Measurements from ENCODE around the gene SRBD1.

SRBD1 gene, protein sequence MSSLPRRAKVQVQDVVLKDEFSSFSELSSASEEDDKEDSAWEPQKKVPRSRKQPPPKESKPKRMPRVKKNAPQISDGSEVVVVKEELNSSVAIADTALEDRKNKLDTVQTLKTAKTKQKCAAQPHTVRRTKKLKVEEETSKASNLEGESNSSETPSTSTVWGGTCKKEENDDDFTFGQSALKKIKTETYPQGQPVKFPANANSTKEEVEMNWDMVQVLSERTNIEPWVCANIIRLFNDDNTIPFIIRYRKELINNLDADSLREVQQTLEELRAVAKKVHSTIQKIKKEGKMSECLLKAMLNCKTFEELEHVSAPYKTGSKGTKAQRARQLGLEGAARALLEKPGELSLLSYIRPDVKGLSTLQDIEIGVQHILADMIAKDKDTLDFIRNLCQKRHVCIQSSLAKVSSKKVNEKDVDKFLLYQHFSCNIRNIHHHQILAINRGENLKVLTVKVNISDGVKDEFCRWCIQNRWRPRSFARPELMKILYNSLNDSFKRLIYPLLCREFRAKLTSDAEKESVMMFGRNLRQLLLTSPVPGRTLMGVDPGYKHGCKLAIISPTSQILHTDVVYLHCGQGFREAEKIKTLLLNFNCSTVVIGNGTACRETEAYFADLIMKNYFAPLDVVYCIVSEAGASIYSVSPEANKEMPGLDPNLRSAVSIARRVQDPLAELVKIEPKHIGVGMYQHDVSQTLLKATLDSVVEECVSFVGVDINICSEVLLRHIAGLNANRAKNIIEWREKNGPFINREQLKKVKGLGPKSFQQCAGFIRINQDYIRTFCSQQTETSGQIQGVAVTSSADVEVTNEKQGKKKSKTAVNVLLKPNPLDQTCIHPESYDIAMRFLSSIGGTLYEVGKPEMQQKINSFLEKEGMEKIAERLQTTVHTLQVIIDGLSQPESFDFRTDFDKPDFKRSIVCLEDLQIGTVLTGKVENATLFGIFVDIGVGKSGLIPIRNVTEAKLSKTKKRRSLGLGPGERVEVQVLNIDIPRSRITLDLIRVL

DNA sequence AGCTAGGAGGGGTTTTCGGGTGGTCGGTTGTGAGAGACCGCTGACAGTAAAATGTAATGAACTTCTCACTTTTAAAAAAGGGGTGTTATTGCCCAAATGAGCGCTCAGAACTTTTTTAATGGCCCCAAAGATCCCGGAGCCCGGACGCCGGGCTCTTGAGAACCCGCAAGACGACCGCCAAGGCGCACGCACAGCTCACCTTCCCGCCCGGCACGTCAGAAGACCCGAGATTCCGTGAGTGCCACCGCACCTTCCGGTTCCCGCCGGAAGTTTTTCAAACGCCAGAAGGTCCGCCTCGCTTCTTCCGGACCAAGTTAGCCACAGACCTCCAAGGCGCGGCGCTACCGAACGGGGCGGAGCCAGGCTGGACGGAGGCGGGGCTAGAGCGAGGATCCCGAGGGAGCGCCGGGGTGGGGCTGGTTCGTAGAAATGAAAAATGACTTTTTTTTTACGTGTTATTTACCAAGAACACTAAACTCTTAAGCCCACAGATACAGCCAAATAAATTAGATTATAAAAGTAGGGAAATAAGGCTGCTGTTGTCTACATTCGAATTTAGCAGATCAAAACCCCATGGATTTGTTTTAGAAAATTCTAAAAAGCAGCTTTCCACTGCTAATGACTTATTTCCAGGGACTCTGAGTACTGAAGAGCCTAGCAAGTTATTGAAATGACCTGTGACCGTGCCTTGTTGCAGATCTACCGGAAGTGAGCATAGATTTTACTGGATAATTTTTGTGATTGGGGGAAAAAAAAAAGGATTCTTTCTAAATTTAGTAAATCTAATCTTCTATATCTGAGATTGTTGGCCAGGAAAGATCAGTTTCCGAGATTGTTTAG, at the start of gene SRBD1:
TSS of gene SRBD1 (minus strand) at position 248 of the 840 bp plus-strand sequence. CDS start 5,826 bp downstream, outside the sequence.
- DNase-seq (ENCODE audit: low spot score), result peak; percentile 79

DNA sequence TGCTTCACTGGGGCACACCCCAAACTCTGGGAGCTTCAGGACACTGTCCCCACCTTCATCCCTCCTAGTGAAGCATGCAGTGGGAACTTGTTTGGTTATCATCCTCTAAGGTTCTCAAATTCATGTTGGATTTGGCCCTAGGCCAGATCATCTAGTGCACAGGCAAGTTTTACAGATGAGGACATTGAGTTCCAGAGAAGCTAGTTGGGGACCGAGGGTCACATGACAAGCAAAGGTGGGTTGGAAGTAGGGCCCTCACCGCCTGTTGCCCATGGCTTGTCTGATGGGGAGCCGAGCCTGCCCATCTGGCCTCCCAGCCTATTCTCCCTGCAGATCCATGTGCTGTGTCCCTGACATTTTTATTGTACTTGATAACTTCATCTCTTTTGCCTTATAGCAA, 43.2 kb upstream of the SRBD1 start:
- no peak for DNase-seq (ENCODE audit: low spot score)

DNA sequence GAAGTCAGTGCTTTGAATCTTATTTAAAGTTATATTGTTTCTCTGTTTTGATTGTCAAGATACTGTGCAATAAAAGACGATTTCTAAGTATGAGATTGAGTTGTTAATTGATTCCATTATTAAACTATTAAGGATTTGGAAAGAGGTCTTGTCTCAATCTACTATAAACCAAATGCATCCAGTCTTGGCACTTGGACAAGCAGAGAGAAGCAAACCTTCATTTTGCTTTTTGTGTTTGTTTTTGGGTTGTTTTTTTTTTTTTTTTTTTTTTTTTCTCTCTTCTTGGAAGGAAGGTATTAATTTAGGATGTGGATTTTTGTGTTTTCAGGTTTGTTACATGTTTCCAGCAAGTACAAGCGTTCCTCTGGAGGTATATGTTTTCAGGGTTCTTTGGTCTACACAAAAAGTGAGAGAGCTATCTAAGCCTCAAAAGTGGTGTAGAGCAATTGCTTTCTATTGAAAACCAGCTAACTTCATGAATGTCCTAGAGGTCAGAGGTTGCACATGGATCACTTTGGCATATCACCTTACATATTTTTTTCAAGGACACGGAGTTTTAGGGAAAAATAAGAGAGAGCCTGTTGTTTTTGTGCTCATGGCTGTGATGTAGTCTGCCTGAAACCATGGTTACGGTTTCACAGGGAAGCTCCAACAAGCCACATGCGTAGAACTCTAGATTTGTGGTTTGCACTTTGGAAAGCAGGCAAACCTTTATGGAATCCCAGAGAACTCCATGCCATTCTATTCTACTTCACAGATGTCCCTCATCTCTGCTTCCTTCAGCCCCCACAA, 42.3 kb upstream of the SRBD1 start:
- DNase-seq (ENCODE audit: low spot score), result no peak

DNA sequence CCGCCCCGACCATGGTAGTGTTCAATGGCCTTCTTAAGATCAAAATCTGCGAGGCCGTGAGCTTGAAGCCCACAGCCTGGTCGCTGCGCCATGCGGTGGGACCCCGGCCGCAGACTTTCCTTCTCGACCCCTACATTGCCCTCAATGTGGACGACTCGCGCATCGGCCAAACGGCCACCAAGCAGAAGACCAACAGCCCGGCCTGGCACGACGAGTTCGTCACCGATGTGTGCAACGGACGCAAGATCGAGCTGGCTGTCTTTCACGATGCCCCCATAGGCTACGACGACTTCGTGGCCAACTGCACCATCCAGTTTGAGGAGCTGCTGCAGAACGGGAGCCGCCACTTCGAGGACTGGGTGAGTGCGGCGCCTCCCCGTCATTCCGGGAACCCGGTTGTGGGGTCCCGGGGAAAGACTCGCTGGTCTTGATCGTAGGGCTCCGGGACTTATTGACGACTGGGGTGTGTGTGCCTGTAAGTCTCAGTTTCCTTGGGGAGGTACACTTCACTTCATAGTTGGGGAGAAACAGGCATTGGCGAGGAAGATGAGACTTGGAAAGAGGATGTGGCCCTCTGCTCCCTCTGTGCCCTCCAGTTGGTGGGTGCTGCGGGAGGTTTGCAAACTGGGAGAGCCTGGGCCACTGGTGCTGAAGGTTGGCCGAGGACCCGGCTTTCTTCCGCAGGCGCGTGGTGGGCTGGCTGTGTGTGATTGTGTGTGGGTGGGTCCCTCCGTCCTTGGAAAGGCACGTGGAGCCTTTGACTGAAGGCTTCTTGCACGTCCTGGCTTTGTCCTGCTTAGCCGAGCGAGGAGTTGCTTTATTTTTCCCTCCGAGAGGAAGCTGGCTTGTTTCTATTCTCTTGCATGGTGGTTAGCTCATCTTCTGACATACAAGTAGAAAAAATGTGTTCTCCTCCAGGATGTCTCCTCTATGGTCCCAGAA, 41.3 kb upstream of the SRBD1 start:
- DNase-seq (ENCODE audit: low spot score), result peak; percentile 27

DNA sequence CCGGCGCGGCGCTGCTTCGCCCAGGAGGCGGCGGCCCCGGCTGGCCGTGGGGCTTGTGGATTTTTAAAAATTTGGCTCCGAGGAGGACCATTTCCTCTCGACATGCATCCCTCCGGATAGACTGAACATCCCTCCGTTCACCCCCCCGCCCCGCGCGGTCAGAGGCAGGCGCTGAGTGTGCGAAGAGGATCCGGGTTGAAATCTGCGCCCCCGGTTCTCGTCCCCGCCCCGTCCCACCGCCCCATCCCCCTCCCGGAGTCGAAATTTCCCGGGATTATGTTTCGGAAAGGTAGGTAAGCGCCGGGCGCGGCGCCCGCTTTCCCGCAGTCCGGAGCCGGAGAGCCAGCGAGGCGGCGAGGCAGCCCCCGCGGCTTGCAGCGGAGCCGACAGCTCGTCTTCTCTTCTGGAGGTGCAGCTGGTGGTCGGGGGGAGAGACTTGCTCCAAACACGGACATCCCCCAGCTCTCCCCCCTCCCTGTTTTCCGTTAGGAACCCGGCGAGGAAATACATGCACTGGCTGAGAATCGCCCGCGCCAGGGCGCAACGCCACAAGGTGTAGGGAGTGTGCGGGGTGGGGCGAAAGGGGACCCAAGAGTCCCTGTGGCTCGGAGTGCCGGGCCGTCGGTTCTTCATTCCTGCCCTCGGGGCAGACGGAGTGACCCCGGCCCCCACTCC, 40.5 kb upstream of the SRBD1 start, which contains the start of gene PRKCE:
TSS of gene PRKCE (plus strand) at position 261 of the 675 bp plus-strand sequence.
- DNase-seq (ENCODE audit: low spot score), result peak; percentile 73

DNA sequence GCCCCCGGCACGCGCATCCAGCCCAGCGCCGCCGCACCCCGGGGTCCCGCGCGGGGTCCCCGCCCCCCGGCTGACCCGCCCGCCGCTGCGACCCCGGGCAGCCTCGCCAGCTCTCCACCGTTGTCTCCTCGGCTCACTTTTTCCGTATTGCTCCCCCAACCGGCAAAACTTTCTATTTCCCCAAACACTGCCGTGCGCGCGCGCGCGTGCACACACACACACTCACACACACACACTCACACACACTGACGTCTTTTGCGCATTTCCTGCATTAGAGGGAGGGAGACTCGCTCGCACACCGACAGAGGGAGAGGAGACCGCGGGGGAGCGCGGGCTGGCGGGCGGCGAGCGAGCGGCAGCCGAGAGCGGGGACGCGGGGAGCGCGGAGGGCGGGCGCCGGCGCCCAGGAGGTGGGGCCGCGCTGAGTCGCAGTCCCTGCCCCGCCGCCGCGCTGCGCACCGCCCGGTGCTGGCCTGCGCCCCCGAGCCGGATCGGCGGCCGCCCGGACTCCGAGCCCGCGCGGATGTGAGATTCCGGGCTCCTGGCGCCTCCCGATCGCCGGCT, 39.9 kb upstream of the SRBD1 start:
- DNase-seq (ENCODE audit: low spot score), result peak; percentile 87

DNA sequence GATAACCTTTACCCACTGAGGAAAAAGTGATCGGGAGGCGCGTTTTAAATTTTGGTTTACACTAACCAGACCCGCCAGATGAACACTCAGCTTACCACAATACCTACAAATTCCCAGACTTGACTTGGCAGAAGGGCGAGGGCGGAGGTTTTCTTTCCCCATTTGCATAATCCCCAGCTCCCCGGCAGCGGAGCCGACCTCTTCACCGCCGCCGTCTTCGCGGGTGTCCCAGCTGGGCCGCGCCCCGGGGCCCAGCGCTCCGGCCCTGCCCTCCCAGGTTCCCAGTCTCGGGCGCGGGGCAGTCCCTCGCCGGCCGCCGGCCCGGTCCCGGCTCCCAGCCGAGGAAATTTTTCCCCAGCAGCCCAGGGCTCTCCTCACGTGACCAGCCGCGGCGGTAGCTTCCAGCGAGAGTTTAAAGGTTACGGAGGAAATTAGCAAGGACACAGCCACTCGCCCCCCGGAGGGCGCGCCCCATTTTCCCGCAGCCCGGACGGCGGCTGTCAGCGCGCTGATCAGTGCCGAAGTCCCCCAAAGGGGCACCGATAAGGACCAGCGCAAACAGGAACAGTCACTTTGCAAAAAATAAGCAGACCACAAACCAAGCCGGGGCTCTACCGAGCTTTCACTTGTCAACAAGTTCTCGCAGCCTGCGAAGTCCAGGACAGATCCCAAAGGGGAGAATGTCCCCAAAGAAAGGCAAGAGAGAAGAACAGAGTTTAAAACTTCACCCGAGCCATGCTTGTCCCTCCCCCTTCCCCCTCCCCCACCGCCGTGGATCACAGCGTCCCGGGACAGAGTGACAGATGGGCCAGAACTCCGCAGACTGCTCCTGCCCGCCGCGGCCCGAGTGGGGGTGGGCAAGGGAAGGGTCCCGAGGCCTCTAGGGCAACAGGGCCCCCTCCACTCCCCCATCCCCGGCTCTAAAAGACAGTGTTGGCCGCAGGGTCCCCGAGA, 39.1 kb upstream of the SRBD1 start:
- DNase-seq (ENCODE audit: low spot score), result peak; percentile 72

DNA sequence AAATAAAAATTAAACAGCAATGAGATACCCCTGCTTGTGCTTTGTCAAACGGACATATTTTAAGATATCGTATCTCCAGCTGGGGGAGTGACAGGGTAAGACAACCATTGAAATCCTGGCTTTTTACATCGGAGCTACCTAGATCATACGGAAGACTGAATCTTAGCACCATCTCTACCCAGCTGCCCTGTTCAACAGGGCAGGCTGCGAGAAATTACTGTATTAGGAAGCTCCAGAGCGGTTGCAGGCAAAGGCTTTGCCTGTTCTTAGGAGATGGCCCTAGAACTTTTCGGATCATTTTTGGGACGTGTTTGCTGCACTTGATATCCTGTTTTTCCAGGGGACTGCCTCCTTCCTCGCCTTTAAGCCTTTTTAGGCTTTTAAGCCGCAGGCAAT, 38.4 kb upstream of the SRBD1 start:
- no peak for DNase-seq (ENCODE audit: low spot score)

DNA sequence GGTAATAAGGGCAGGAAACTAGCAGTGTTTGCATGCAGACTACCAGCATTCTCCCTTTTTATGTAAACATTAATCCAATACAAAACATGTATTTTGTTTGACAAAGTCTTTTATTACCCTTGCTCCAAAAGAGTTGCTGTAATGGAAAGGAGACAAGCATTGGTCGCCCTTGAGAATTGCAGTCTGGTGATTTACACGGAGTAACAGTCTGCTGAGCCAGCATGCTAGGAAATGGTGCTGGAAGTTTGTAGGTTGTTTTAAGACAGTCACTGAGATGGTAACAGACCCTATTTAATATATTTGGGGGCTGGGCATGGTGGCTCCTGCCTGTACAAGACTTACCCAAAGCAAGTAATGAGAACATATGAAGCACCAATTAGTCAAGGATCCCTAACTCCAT, 37.6 kb upstream of the SRBD1 start:
- DNase-seq (ENCODE audit: low spot score), result no peak

DNA sequence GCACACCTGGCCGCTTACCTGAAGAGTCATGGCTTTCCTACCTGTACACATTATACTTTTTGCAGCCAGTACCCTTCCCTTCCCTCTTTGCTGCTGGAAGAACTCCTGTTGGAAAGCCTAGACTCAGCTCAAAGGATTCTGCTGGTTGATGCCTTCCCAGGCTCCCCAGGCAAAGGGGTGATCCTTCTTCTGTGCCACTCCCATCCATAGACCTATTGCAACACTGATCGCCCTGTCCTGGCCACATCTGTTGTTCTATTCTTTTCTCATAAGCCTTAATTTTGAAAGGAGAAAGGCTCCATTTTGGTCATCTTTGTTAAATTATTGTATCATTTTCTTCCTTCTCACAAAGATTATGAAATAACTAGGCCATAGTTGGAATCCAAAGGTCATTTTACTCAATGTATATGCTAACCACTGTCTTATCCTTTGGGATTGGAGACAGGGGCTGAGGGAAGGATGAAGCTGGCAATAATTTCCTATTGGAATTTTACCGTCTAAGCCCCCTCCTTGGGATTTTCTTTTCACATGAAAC, 37.0 kb upstream of the SRBD1 start:
- DNase-seq (ENCODE audit: low spot score), result no peak

DNA sequence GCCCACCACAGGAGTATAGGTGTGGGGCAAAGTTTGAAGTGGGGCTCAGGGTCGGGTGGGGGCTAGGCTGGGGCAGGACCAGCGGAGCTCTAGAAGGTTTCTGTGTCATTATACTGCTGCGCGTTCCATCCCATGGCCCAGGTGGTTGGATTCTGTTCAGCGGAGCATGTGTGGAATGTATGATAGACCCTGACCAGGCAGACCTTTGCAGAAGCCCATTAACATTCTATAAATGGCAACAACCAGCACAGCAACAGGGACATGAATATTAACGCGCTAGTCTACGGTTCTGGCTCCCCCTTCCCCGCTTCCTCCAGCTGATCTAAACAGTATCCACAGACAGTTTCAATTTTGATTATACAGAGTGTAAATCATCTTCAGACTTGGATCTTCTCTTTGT, 36.3 kb upstream of the SRBD1 start:
- no peak for DNase-seq (ENCODE audit: low spot score)

DNA sequence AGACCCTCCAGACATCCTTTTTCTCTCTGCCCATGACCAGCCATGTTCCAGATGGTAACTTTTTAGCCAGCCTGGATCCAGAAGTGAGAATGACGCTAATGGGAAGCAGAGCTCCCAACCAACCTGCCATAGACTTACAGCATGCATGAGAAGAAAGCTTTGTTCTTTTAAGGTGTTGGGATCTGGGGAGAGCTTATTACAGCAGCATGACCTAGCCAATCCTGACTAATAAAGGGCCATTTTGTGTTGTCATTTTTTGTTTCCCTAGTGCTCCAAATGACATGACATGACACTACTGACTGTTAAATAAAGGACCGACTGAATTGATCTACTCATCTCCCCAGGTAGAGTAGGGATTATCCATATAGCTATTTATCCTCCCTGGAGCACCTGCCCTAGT, 35.2 kb upstream of the SRBD1 start:
- DNase-seq (ENCODE audit: low spot score), result no peak

DNA sequence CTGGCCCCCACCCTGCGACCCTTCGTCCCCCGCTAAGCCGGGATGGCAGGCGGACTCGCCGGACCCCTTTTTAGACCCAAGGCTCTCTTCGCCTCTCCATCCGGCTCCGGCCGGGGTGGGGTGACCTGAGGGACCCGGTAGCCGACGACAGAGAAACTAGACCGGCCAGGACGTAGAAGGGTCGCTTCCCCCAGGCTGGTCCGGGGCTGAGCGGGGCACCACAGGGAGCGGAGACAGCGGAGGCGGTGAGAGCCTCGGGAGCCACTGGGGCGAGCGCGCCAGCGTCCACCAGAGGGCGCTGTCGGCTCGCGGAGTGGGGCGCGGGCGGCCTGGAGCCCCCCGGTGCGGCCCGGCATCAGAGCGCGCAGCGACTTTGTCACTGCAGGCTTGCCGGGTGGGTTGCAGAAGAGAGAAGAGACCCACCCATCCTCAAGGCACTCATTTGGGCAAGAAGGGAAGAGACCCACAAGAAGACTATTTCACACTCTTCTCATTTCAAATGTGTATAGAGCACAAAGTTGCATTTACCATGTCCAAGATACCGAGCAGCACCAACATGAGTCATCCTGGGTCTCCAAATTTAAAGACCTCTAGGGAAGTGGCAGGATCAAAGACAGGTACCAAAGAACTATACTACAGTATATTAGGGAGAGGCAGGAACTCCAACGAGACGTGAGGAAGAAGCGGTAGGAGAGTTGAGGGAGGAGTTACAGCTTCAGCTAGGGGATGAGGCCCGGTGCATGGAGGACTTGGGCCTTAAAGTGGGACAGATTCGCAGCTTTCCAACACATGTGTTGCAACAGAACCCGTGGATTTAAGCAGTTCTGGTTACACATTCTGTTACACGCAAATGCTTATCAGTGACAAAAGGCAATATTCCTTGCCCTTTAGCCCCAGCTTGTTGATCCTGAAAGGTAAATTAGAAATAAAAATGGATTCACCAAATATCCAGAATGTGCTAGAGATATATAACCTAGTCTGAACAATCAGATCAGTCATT, 32.8 kb upstream of the SRBD1 start:
- DNase-seq (ENCODE audit: low spot score), result peak; percentile 86

DNA sequence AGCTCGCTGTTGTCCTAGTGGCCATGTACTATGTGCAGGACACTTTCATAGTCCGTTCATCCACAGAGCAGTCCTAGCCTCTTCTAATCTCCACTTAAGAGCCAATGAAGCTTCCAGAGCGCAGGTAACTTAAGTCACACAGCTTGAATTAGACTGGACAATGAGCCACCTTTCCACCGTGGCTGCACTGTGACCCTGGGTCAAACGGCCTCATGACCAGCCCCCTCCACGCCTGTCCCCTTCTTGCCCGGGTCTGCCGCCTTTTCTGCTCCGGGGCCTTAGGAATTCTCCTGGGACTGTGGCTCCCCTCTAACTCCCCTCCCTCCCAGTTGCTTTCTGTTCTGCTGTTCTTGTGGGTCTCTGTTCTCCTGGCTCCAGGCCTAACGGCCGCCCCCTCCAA, 32.0 kb upstream of the SRBD1 start:
- no peak for DNase-seq (ENCODE audit: low spot score)

DNA sequence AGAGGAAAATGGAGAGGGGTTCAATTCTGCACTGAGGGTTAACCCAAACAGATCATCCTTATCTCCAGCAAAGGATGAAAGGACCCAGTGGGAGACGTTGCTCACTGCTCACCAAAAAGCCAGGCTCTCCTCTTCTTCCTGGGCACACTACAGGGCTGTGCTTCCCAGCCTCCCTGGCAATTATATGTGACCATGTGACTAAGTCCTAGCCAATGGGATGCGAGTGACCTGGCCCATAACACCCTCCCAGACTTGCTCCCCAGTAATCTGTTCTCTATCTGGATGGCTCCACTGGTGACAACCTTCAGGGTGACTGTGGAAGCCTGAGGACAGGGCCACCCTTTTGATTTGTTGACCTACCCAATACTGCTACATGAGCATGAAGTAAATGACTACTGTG, 29.5 kb upstream of the SRBD1 start:
- no peak for DNase-seq (ENCODE audit: low spot score)

DNA sequence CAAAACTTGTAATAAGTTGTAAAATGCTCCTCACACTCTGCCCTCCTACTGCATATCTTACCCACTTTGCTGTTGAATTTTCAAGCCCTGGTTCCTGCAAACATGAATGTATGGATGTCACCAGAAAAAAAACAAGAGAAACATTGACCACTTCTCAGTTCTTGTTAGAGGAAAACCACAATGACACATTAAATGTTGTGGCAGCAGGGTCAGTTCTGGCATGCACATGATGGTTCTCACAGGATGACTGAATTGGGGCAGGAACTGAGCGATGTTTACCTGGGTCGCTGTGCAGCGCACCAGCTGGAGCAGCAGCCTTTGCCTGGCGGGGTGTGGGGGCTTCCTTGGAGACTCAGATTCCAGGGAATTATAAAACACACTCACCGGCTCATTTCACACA, 26.4 kb upstream of the SRBD1 start:
- DNase-seq (ENCODE audit: low spot score), result peak; percentile 46
